GM23338 (cell line): ENCODE measurements around the gene GPR162. TPM values are rescaled to one million over a fixed set of nuclear protein-coding genes. Genes with fewer than 3 reads are reported as not detected.

Experiments
- ATAC-seq: fragments of 200-7000 bp; cut with Tn5 transposase; 3 replicates; pipeline ENCODE4 v1.9.1; 2020
- DNase-seq: peaks from one replicate; pipeline ENCODE4 v3.0.0-alpha.2; 2015; ENCODE audit warnings: low spot score
- H2AFZ ChIP-seq: fragments of 200-600 bp; sonication (generic); 2 replicates; pipeline ENCODE4 v1.8.0; 2016; ENCODE audit warnings: antibody characterized with exemption, mild to moderate bottlenecking, moderate library complexity
- H3F3A ChIP-seq: fragments of 200-600 bp; sonication (generic); replicated peaks from 2 replicates; pipeline ENCODE4 v1.8.0; 2017; ENCODE audit warnings: antibody characterized with exemption, mixed run types, low read depth
- H3K27ac ChIP-seq: fragments of 200-600 bp; sonication (generic); 2 replicates; pipeline ENCODE4 v1.6.1; 2016; ENCODE audit warnings: low read depth
- H3K27me3 ChIP-seq: fragments of 200-600 bp; sonication (generic); 2 replicates; pipeline ENCODE4 v1.8.0; 2016; ENCODE audit warnings: mild to moderate bottlenecking, mixed run types, moderate library complexity; ENCODE audit not compliant: insufficient read depth
- H3K36me3 ChIP-seq: fragments of 200-600 bp; sonication (generic); 2 replicates; pipeline ENCODE4 v1.8.0; 2016; ENCODE audit warnings: mild to moderate bottlenecking; ENCODE audit not compliant: insufficient read depth
- H3K4me1 ChIP-seq: fragments of 200-600 bp; sonication (generic); 2 replicates; pipeline ENCODE4 v1.8.0; 2016; ENCODE audit warnings: mild to moderate bottlenecking, moderate library complexity; ENCODE audit not compliant: insufficient read depth
- H3K4me2 ChIP-seq: fragments of 200-600 bp; sonication (generic); 2 replicates; pipeline ENCODE4 v1.7.1; 2017; ENCODE audit warnings: mixed run types
- H3K4me3 ChIP-seq: fragments of 200-600 bp; sonication (generic); 2 replicates; pipeline ENCODE4 v1.6.1; 2016; ENCODE audit warnings: mixed run types
- H3K79me2 ChIP-seq: fragments of 200-600 bp; sonication (generic); replicated peaks from 2 replicates; pipeline ENCODE4 v1.8.0; 2017; ENCODE audit warnings: mild to moderate bottlenecking; ENCODE audit not compliant: insufficient read depth
- H3K9me2 ChIP-seq: fragments of 200-600 bp; sonication (generic); 2 replicates; pipeline ENCODE4 v1.8.0; 2017; ENCODE audit not compliant: insufficient read depth
- H4K20me1 ChIP-seq: fragments of 200-600 bp; sonication (generic); replicated peaks from 2 replicates; pipeline ENCODE4 v1.8.0; 2017; ENCODE audit warnings: mild to moderate bottlenecking; ENCODE audit not compliant: insufficient read depth
- H3K27ac Mint-ChIP-seq: 2 replicates; pipeline ENCODE4 v1.8.0; 2020; ENCODE audit warnings: inconsistent platforms, mild to moderate bottlenecking, moderate library complexity, mixed read lengths
- H3K27me3 Mint-ChIP-seq: 3 replicates; pipeline ENCODE4 v1.8.0; 2022; ENCODE audit warnings: low read depth, mild to moderate bottlenecking, moderate library complexity, mixed read lengths, inconsistent platforms; ENCODE audit not compliant: insufficient read depth, poor library complexity
- H3K36me3 Mint-ChIP-seq: 3 replicates; pipeline ENCODE4 v1.8.0; 2021; ENCODE audit warnings: low read depth, mild to moderate bottlenecking, inconsistent platforms, moderate library complexity, mixed read lengths
- H3K4me1 Mint-ChIP-seq: 3 replicates; pipeline ENCODE4 v1.8.0; 2020; ENCODE audit warnings: mild to moderate bottlenecking, inconsistent platforms, mixed read lengths
- H3K4me3 Mint-ChIP-seq: 3 replicates; pipeline ENCODE4 v1.8.0; 2021; ENCODE audit warnings: moderate library complexity, mild to moderate bottlenecking, inconsistent platforms, mixed read lengths
- H3K9me3 Mint-ChIP-seq: 3 replicates; pipeline ENCODE4 v1.8.0; 2020; ENCODE audit warnings: moderate library complexity, mild to moderate bottlenecking, inconsistent platforms, mixed read lengths
- CTCF ChIP-seq, 2 experiments: fragments of 200-600 bp in 1 of 2; sonication (generic) in 1 of 2; conservative IDR thresholded peaks; 2 replicates each; pipeline versions ENCODE4 v1.5.1 to v1.6.1; 2016 to 2017; ENCODE audit warnings: antibody characterized with exemption in 2 of 2, low read depth in 2 of 2, mild to moderate bottlenecking in 2 of 2, moderate library complexity in 1 of 2
- EZH2 ChIP-seq: fragments of 200-600 bp; sonication (generic); IDR thresholded peaks from one replicate; pipeline ENCODE4 v1.8.0; 2017; ENCODE audit warnings: antibody characterized with exemption, mild to moderate bottlenecking, low read depth; ENCODE audit not compliant: unreplicated experiment
- NANOG ChIP-seq: IDR thresholded peaks from 2 replicates; pipeline ENCODE4 v1.6.1; 2016; ENCODE audit warnings: antibody characterized with exemption, borderline replicate concordance
- POLR2AphosphoS5 ChIP-seq: IDR thresholded peaks from 2 replicates; pipeline ENCODE4 v1.6.1; 2016; ENCODE audit warnings: antibody characterized with exemption, low read depth
- ZNF462 ChIP-seq: fragments of 250-450 bp; sonication (Bioruptor Pico); IDR thresholded peaks from 2 replicates; pipeline ENCODE4 v1.5.0; 2020; ENCODE audit warnings: mild to moderate bottlenecking, moderate library complexity
- polyA plus RNA-seq: library from polyadenylated mRNA; unstranded; fragments of >200 nt; fragmentation: Nextera tagmentation; extraction: Ambion mirVana; gene quantifications from 2 replicates; pipeline ENCODE4 v1.2.1, GENCODE V29; 2016
- total RNA-seq: library from RNA; depleted of rRNA; stranded (reverse); fragments of >200 nt; shearing (Covaris generic); gene quantifications from 2 replicates; pipeline ENCODE4 v1.2.3, GENCODE V29; 2014

The GPR162 gene
- total and polyA plus RNA-seq, 2 experiments from 2014 or later: 4.7 to 5.0 TPM

GRCh38 chr12:6866163-6866919 lies 44.7 kb downstream of the GPR162 start (continued):
- TF ChIP-seq ZNF462 (CRISPR knock-in tag): no peak
- no peak for TF ChIP-seq NANOG
- TF ChIP-seq EZH2: no peak
- no peak for TF ChIP-seq POLR2AphosphoS5

- DNase-seq: no peak
- no peaks in the 10 kb centered on the region for H3K27me3 ChIP-seq
- peak overlapping the region; percentile 100 for H3K4me2 ChIP-seq
- H3K4me3 Mint-ChIP-seq: peak overlapping the region; percentile 94
- H3K27me3 Mint-ChIP-seq: peaks cover 43% of the 10 kb centered on the region
- peaks cover 31% of the 10 kb centered on the region for H4K20me1 ChIP-seq
- peaks cover 50% of the 10 kb centered on the region for H3K4me1 Mint-ChIP-seq
- H3K27ac Mint-ChIP-seq: 0 out of 2 replicates have a peak overlapping the region, but pooled peaks have one; percentile 74
- peak overlapping the region; percentile 97 for H3K4me3 ChIP-seq
- H3K9me3 Mint-ChIP-seq: no peaks in the 10 kb centered on the region; the same call in 2 of the 3 replicates
- peaks cover 54% of the 10 kb centered on the region for H3F3A ChIP-seq
- peaks cover 23% of the 10 kb centered on the region for H3K36me3 ChIP-seq
- H3K36me3 Mint-ChIP-seq: peaks cover 78% of the 10 kb centered on the region
- H3K4me1 ChIP-seq: peaks cover 48% of the 10 kb centered on the region
- H2AFZ ChIP-seq: peak overlapping the region; percentile 83; the same call in 1 of the 2 replicates
- ATAC-seq: peak; percentile 5
- H3K79me2 ChIP-seq: peaks cover 26% of the 10 kb centered on the region
- no peaks in the 10 kb centered on the region for H3K9me2 ChIP-seq
- peak overlapping the region; percentile 83; the same call in 1 of the 2 replicates for H3K27ac ChIP-seq
- TF ChIP-seq ZNF462 (CRISPR knock-in tag) (no peak), NANOG (no peak), CTCF (conservative IDR thresholded peaks at IDR 0.05; ENCODE audit: low read depth in 2 of 2) (no peak)
Measured at GRCh38 chr12:6866920-6867412, 45.3 kb downstream of the GPR162 start.
